HG02678 (cell line): ENCODE measurements around the gene MT1E.

ENCODE experiments used
- ATAC-seq: cut with Tn5 transposase; IDR thresholded peaks from one replicate; pipeline ENCODE4 v1.9.1; 2021; ENCODE audit warnings: mild to moderate bottlenecking, moderate library complexity; ENCODE audit not compliant: unreplicated experiment

Gene MT1E

GRCh38 chr16:56623637-56624036 lies 1.9 kb upstream of the MT1E start:
- no peak for ATAC-seq

DNA sequence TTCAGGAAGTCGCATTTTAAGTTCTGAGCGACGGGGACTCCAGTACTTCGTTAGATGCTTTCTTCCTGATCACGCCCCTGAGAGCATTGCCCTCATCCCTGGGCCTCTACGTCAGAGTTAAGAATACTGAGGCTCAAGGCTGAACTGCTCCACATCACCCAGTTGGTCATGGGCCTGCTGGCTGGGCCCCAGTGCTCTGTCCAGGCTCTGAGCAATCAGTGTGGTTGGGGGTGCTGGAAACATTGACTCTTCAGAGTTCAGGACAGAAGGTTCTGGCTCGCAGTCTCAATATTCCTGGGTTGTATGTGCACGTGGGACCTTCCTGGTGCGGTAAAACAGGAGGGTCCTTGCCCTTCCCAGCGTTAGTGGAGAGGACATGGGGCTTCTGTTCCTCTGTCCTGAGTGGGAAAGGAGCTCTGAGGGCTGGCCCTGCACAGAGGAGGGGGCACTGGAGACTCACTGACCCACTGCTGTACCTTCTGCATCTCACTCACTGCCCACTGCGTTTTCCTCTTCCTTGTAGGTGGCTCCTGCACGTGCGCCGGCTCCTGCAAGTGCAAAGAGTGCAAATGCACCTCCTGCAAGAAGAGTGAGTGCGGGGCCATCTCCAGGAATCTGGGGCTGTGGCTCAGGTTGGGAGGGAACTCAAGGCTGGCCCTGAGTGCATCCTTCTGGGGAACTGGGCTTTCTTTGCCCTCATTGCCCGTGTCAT lies 518 bp downstream of the MT1E start:
- no peak for ATAC-seq

DNA sequence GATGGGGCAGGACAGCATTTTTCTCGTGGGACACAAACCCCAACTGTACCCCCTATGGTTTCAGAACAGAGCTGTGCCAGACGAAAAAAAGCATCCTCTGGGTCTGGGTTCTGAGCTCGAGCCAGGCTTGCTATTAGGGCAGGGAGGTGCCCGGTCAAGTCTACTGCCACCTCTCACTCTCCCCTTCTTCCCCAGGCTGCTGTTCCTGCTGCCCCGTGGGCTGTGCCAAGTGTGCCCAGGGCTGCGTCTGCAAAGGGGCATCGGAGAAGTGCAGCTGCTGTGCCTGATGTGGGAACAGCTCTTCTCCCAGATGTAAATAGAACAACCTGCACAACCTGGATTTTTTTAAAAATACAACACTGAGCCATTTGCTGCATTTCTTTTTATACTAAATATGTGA lies 1.1 kb downstream of the MT1E start:
- no peak for ATAC-seq

- ATAC-seq, result no peak
These were observed 3.1 kb downstream of the MT1E start for GRCh38 chr16:56628486-56629350.

GRCh38 chr16:56629531-56629930 lies 4.0 kb downstream of the MT1E start:
- ATAC-seq, result no peak

- ATAC-seq, result peak; percentile 79
These were observed 4.6 kb downstream of the MT1E start for GRCh38 chr16:56630134-56630533.

- ATAC-seq, result no peak
These were observed 5.6 kb downstream of the MT1E start for GRCh38 chr16:56631197-56631596.

- no peak for ATAC-seq
These were observed 6.2 kb downstream of the MT1E start for GRCh38 chr16:56631832-56632155.

GRCh38 chr16:56632156-56632847 lies 6.7 kb downstream of the MT1E start, which contains the start of gene MT1M:
Gene MT1M, plus strand, starts transcription at chr16:56632659. Its CDS starts 73 bp downstream, at chr16:56632732.
- no peak for ATAC-seq

DNA sequence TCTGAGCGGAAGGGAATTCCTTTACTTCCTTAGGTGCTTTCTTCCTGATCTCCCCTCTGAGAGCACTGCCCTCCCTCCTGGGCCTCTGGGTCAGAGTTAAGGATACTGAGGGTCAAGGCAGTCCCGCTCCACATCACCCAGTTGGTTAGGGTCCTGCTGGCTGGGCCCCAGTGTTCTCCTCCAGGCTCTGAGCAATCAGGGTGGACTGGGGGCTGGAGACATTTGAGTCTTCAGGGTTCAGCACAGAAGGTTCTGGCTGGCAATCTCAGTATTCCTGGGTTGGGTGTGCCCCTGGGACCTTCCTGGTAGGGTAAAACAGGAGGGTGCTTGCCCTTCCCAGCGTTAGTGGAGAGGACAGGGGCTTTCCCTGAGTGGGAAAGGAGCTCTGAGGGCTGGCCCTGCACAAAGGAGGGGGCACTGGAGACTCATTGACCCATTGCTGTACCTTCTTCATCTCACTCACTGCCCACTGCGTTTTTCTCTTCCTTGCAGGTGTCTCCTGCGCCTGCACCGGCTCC lies 7.3 kb downstream of the MT1E start:
- ATAC-seq, result no peak

- ATAC-seq, result no peak
These were observed 8.0 kb downstream of the MT1E start for GRCh38 chr16:56633535-56633934.

- ATAC-seq, result no peak
These were observed 9.3 kb downstream of the MT1E start for GRCh38 chr16:56634715-56635440.

- ATAC-seq, result no peak
These were observed 9.9 kb downstream of the MT1E start for GRCh38 chr16:56635441-56635967.

- no peak for ATAC-seq
These were observed 11.2 kb downstream of the MT1E start for GRCh38 chr16:56636616-56637413.

DNA sequence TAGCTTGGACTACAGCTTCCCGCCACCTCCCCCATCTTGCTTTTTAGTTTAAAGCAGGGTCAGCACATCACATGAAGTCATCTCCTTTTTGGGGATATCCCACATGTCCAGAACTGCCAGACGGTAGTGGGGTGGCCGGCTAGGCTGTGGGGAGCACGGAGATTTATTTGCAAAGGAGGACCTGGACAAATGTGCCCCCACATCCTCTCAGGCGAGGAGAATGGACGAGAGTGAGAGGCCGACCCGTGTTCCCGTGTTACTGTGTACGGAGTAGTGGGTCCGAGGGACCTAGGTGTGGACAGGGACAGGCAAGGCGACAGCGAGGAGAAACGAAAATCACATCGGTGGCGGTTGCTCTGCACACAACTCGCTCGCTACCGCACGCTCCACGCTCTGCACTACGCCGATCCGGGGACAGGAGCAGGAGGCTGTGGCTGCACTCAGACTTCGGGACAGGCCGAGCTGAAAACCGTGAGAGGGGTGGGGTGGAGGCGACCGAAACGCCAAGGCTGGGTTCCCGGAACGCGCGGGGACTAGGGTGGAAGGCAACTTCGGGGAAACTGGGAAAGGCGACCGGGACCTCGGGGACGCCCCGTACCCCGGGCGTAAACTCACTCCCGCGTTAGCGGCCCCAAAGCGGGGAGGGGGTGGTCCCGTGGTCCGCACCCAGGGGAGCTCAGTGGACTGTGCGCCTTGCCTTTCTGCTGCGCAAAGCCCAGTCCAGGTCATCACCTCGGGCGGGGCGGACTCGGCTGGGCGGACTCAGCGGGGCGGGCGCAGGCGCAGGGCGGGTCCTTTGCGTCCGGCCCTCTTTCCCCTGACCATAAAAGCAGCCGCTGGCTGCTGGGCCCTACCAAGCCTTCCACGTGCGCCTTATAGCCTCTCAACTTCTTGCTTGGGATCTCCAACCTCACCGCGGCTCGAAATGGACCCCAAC lies 12.5 kb downstream of the MT1E start, which contains the start of gene MT1A:
MT1A (plus strand) TSS at position 853 of the 937 bp plus-strand sequence; CDS start at position 926, 73 bp downstream.
- ATAC-seq, result no peak

GRCh38 chr16:56639045-56639444 lies 13.5 kb downstream of the MT1E start:
- ATAC-seq, result no peak

DNA sequence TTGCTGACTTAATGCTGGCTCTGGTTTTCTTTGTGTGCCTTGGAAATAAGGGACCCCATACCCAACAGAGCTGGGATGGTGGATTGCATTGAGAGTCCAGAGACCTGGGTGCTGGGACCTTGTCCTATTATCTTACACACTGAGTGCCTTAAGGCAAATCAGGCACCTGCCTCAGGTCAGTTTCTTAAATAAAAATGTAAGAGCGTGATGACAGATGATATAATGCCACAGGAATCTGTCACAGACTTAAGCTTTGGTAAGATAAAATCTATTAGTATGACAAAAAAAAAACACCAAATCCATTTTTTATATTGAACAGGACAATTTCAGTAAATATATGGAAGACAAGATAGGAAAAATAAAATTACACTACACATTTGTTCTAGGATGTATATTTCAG lies 14.5 kb downstream of the MT1E start:
- ATAC-seq, result no peak

DNA sequence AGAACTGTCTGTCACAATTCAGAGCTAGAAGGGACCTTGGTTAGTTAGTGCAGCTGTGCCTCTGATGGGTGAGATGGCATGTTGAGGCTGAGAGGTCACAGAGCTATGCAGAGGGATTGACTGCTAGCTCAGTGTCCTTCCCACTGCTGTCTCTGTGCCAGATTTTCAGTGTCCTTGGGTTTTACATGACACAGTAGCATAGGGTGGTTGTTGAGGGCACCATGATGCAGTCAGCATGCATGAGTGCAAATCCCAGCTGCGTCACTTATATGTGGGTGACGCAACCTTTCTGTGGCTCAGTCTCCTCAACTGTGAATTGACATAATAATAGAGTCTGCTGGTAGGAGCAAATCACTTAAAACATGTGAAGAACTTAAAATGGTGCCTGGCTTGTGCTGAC lies 15.6 kb downstream of the MT1E start:
- ATAC-seq, result no peak
